ENCODE results near the gene ZNF836.

Gene ZNF836

DNA sequence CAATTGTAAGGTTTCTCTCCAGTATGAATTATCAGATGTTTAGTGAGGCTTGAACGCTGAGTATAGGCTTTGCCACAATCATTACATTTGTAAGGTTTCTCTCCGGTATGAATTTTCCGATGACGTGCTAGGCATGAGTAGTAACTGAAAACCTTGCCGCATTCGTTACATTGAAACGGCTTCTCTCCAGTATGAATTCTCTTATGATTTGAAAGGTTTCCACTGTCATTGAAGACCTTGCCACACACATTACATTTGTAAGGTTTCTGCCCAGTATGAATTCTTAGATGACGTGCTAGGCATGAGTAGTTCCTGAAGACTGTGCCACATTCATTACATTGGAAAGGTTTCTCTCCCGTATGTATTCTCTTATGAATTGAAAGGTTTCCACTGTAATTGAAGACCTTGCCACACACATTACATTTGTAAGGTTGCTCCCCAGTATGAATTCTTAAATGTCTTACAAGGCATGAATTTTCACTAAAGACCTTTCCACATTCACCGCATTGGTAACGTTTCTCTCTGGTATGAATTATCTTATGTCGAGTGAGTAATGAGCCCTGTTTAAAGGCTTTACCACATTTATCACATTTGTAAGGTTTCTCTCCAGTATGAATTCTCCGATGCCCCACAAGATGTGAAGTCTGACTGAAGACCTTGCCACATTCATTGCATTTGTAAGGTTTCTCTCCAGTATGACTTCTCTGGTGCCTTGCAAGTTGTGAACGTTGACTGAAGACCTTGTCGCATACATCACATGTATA, 15.6 kb downstream of the ZNF836 start:
- H3K4me3 ChIP-seq (IDR thresholded peaks at IDR 0.05; ENCODE audit: insufficient read depth, low read depth, low read length) = no peak overlapping the region
- H3K36me3 ChIP-seq (ENCODE audit: insufficient read depth) = no peaks in the 10 kb centered on the region
- no peak overlapping the region for H3K27ac ChIP-seq
- TF ChIP-seq, protein P1, sequence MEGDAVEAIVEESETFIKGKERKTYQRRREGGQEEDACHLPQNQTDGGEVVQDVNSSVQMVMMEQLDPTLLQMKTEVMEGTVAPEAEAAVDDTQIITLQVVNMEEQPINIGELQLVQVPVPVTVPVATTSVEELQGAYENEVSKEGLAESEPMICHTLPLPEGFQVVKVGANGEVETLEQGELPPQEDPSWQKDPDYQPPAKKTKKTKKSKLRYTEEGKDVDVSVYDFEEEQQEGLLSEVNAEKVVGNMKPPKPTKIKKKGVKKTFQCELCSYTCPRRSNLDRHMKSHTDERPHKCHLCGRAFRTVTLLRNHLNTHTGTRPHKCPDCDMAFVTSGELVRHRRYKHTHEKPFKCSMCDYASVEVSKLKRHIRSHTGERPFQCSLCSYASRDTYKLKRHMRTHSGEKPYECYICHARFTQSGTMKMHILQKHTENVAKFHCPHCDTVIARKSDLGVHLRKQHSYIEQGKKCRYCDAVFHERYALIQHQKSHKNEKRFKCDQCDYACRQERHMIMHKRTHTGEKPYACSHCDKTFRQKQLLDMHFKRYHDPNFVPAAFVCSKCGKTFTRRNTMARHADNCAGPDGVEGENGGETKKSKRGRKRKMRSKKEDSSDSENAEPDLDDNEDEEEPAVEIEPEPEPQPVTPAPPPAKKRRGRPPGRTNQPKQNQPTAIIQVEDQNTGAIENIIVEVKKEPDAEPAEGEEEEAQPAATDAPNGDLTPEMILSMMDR (conservative IDR thresholded peaks at IDR 0.05; ENCODE audit: low read depth, low read length) = no peak
- no peak overlapping the region for H3K9ac ChIP-seq
- no peak overlapping the region for H2AFZ ChIP-seq (ENCODE audit: low read depth)
- no peaks in the 10 kb centered on the region for H3K4me1 ChIP-seq (ENCODE audit: low read depth, poor library complexity, severe bottlenecking)
- no peaks in the 10 kb centered on the region for H4K20me1 ChIP-seq (ENCODE audit: insufficient read depth)
- H3K79me2 ChIP-seq (ENCODE audit: insufficient read depth, low read depth) = no peaks in the 10 kb centered on the region
- H3K27me3 ChIP-seq (ENCODE audit: insufficient read depth, low read depth) = no peaks in the 10 kb centered on the region
- H3K4me2 ChIP-seq = no peak overlapping the region

DNA sequence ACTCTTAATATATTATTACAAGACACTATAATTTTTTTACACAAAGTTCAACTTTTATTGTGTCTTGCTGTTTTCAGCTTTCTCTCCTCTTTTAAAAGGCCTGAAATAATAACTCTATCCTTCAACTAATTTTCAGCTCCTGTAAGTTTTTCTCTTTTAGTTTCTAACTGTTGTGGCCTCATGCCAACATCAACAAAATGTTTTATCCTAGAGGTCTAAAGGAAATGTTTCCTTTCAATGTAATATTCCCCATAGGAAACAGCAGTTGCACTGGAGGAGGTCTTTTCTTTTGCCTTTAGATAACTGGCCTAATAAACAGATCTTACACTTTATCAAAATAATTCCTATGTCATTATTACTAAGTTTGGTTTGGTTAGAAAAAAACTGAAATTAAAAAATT, 23.2 kb downstream of the ZNF836 start:
- Histone ChIP-seq H3K9ac (no peak overlapping the region), H3K36me3 (ENCODE audit: insufficient read depth) (no peaks in the 10 kb centered on the region), H3K4me2 (no peak overlapping the region), H3K27ac (no peak overlapping the region), H3K4me1 (ENCODE audit: low read depth, poor library complexity, severe bottlenecking) (no peaks in the 10 kb centered on the region), H3K27me3 (ENCODE audit: insufficient read depth, low read depth) (no peaks in the 10 kb centered on the region), H3K4me3 (IDR thresholded peaks at IDR 0.05; ENCODE audit: insufficient read depth, low read depth, low read length) (no peak overlapping the region), H4K20me1 (ENCODE audit: insufficient read depth) (no peaks in the 10 kb centered on the region), H2AFZ (ENCODE audit: low read depth) (no peak overlapping the region), H3K79me2 (ENCODE audit: insufficient read depth, low read depth) (no peaks in the 10 kb centered on the region)
- TF ChIP-seq, protein P1 (conservative IDR thresholded peaks at IDR 0.05; ENCODE audit: low read depth, low read length) = no peak

DNA sequence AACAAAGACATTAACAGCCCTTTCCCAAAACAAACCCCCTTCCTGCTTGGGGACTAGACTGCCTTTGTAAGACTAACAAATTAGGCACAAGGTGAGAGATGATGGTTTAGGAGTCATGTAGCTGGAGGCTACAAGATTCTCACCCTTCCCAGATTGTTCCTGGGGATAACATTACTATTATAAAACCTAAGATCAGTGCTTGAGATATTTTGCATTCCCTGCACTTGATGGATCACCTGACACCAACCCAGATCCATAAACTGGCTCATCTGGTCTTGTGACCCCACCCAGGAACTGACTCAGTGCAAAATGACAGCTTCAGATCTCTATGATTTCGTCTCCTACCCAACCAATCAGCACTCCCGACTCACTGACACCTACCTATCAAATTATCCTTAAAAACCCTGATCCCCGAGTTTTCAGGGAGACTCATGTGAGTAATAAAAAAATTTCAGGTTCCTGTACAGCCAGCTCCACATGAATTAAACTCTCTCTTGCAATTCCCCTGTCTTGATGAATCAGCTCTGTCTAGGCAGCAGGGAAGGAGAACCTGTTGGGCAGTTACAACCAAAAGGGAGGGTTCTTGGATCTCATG, 29.3 kb downstream of the ZNF836 start:
- H3K79me2 ChIP-seq (ENCODE audit: insufficient read depth, low read depth) = 0 out of 2 replicates have a peak, but pooled peaks cover 6% of the 10 kb centered on the region
- H3K4me1 ChIP-seq (ENCODE audit: low read depth, poor library complexity, severe bottlenecking) = peaks cover 10% of the 10 kb centered on the region
- no peak overlapping the region for H3K27ac ChIP-seq
- H3K4me2 ChIP-seq = no peak overlapping the region
- H3K27me3 ChIP-seq (ENCODE audit: insufficient read depth, low read depth) = no peaks in the 10 kb centered on the region
- no peak overlapping the region for H3K4me3 ChIP-seq (IDR thresholded peaks at IDR 0.05; ENCODE audit: insufficient read depth, low read depth, low read length)
- no peak overlapping the region for H3K9ac ChIP-seq
- TF ChIP-seq, protein P1 (conservative IDR thresholded peaks at IDR 0.05; ENCODE audit: low read depth, low read length) = no peak
- no peak overlapping the region for H2AFZ ChIP-seq (ENCODE audit: low read depth)
- H3K36me3 ChIP-seq (ENCODE audit: insufficient read depth) = no peaks in the 10 kb centered on the region
- no peaks in the 10 kb centered on the region for H4K20me1 ChIP-seq (ENCODE audit: insufficient read depth)

DNA sequence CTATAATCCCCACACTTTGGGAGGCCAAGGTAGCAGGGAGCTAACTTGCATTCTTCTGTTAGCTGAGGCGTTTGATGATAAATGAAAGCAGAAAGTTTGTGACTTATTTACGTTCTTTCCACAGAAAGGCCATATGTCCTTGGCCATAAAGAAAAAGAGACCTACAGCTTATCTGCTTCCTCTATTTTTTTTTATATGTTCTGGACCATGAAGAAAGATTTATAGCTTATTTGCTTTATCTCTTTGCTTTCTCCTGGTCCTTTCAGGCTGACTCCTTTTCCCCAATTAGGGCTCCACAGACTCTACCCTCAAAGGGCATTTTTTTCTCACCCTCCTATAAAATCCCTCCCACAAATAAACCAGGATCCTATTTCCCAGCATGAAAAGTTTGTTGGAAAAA, 30.2 kb downstream of the ZNF836 start:
- no peaks in the 10 kb centered on the region for H3K27me3 ChIP-seq (ENCODE audit: insufficient read depth, low read depth)
- no peak overlapping the region for H2AFZ ChIP-seq (ENCODE audit: low read depth)
- no peak overlapping the region for H3K27ac ChIP-seq
- H3K9ac ChIP-seq = no peak overlapping the region
- no peaks in the 10 kb centered on the region for H4K20me1 ChIP-seq (ENCODE audit: insufficient read depth)
- 0 out of 2 replicates have a peak, but pooled peaks cover 6% of the 10 kb centered on the region for H3K79me2 ChIP-seq (ENCODE audit: insufficient read depth, low read depth)
- TF ChIP-seq, protein P1 (conservative IDR thresholded peaks at IDR 0.05; ENCODE audit: low read depth, low read length) = no peak
- no peaks in the 10 kb centered on the region for H3K36me3 ChIP-seq (ENCODE audit: insufficient read depth)
- H3K4me2 ChIP-seq = no peak overlapping the region
- peaks cover 10% of the 10 kb centered on the region for H3K4me1 ChIP-seq (ENCODE audit: low read depth, poor library complexity, severe bottlenecking)
- H3K4me3 ChIP-seq (IDR thresholded peaks at IDR 0.05; ENCODE audit: insufficient read depth, low read depth, low read length) = no peak overlapping the region
